NCI-H1105 (cell line): ENCODE results near the gene TRIM48.
"Not testable (repeated sequence)": the region's sequence is repeated elsewhere in the genome, so short reads cannot be mapped to it uniquely, and the experiment has no call there.

Experiments used
- DNase-seq: peaks from one replicate; lab custom pipeline; 2025; lab: John Stamatoyannopoulos, UW

The TRIM48 gene, protein sequence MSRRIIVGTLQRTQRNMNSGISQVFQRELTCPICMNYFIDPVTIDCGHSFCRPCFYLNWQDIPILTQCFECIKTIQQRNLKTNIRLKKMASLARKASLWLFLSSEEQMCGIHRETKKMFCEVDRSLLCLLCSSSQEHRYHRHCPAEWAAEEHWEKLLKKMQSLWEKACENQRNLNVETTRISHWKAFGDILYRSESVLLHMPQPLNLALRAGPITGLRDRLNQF

GRCh38 chr11:55261855-55262254 lies at the start of gene TRIM48:
Gene TRIM48, plus strand, starts transcription at chr11:55262155. Its CDS starts 113 bp downstream, at chr11:55262268.
- DNase-seq, result not testable (repeated sequence)

GRCh38 chr11:55238316-55238715 lies 23.6 kb upstream of the TRIM48 start:
- not testable (repeated sequence) for DNase-seq

DNA sequence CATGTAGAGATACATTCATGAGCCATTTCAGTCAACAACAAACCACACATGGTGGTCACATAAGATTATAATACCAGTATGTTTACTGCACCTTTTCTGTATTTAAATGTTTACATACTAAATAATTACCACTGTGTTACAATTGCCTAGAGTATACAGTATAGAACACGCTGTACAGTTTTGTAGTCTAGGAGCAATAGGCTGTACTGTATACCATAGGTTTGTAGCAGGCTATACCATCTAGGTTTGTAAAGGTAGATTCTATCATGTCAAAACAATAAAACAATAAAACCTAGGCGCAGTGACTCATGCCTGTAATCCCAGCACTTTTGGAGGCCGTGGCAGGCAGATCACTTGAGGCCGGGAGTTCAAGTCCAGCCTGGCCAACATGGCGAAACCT lies 1.1 kb downstream of the TRIM48 start:
- no peak for DNase-seq
